MCF 10A (cell line): ENCODE results near the gene PARVB. TPM values are rescaled to one million over a fixed set of nuclear protein-coding genes. Genes with fewer than 3 reads are reported as not detected.
A peak's percentile ranks its signal among the peaks of the same experiment; 100 is the strongest.

Experiments
- BruUV-seq: library from RNA; stranded (reverse); fragments of 400-500 nt; replicated peaks from 2 replicates; lab custom pipeline; 2021; lab: Mats Ljungman, UMichigan
- CTCF ChIA-PET: fragments of 300-600 bp; sonication (Branson Sonifier 250); formaldehyde crosslinking; extraction: SDS; loops from one replicate; lab custom pipeline; 2021; ENCODE audit warnings: antibody characterized with exemption, inconsistent platforms; lab: Yijun Ruan, JAX
- POLR2A ChIA-PET: fragments of 300-600, 350-650 bp; sonication (Branson Sonifier 250); formaldehyde crosslinking; extraction: SDS; loops from one replicate; lab custom pipeline; 2020; ENCODE audit warnings: antibody characterized with exemption, inconsistent platforms; lab: Yijun Ruan, JAX
- DNase-seq: peaks from one replicate; pipeline ENCODE4 v3.0.0-alpha.2; 2018; ENCODE audit not compliant: unreplicated experiment
- H3K27ac Mint-ChIP-seq: one replicate; pipeline ENCODE4 v1.8.0; 2022; ENCODE audit warnings: mild to moderate bottlenecking, low read depth, mixed read lengths; ENCODE audit not compliant: unreplicated experiment
- H3K27me3 Mint-ChIP-seq: one replicate; pipeline ENCODE4 v1.8.0; 2022; ENCODE audit warnings: mixed read lengths; ENCODE audit not compliant: insufficient read depth, unreplicated experiment
- H3K36me3 Mint-ChIP-seq: one replicate; pipeline ENCODE4 v1.8.0; 2022; ENCODE audit warnings: mild to moderate bottlenecking, moderate library complexity, mixed read lengths; ENCODE audit not compliant: insufficient read depth, unreplicated experiment
- H3K4me1 Mint-ChIP-seq: one replicate; pipeline ENCODE4 v1.8.0; 2022; ENCODE audit warnings: mixed read lengths; ENCODE audit not compliant: insufficient read depth, unreplicated experiment
- H3K4me3 Mint-ChIP-seq: one replicate; pipeline ENCODE4 v1.8.0; 2022; ENCODE audit warnings: mild to moderate bottlenecking, moderate library complexity, mixed read lengths; ENCODE audit not compliant: unreplicated experiment
- H3K9me3 Mint-ChIP-seq: one replicate; pipeline ENCODE4 v1.8.0; 2022; ENCODE audit warnings: mixed read lengths; ENCODE audit not compliant: unreplicated experiment
- intact Hi-C: fragments of 100-400 bp; cut with micrococcal nuclease; formaldehyde crosslinking; loops from 2 replicates; pipeline ENCODE4 v1.14.1; 2022
- total RNA-seq: library from RNA; stranded (reverse); gene quantifications from 2 replicates; pipeline ENCODE4 v1.2.3, GENCODE V29; 2022
- TF ChIP-seq, protein P1 (sequence below): fragments of 200-600 bp; IDR thresholded peaks from one replicate; pipeline ENCODE4 v1.8.0; 2022; ENCODE audit warnings: antibody characterized with exemption, mild to moderate bottlenecking; ENCODE audit not compliant: unreplicated experiment

Gene PARVB
- total RNA-seq, 1 experiment from 2014 or later: 26.0 TPM

GRCh38 chr22:44210722-44211121 lies 186.6 kb downstream of the PARVB start:
- Mint-ChIP-seq H3K36me3 (no peaks in the 10 kb centered on the region), H3K27ac (peak overlapping the region; percentile 44), H3K9me3 (peaks cover 13% of the 10 kb centered on the region), H3K27me3 (peaks cover 33% of the 10 kb centered on the region), H3K4me3 (peak overlapping the region; percentile 8), H3K4me1 (peaks cover 13% of the 10 kb centered on the region)
- intact Hi-C loops: no loop called here
- ChIA-PET POLR2A (no interaction called here), CTCF (no interaction called here)
- no TSS peak for BruUV-seq
- DNase-seq: peak; percentile 66
- TF ChIP-seq, protein P1, sequence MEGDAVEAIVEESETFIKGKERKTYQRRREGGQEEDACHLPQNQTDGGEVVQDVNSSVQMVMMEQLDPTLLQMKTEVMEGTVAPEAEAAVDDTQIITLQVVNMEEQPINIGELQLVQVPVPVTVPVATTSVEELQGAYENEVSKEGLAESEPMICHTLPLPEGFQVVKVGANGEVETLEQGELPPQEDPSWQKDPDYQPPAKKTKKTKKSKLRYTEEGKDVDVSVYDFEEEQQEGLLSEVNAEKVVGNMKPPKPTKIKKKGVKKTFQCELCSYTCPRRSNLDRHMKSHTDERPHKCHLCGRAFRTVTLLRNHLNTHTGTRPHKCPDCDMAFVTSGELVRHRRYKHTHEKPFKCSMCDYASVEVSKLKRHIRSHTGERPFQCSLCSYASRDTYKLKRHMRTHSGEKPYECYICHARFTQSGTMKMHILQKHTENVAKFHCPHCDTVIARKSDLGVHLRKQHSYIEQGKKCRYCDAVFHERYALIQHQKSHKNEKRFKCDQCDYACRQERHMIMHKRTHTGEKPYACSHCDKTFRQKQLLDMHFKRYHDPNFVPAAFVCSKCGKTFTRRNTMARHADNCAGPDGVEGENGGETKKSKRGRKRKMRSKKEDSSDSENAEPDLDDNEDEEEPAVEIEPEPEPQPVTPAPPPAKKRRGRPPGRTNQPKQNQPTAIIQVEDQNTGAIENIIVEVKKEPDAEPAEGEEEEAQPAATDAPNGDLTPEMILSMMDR: no peak

GRCh38 chr22:44211256-44211945 lies 187.3 kb downstream of the PARVB start:
- TF ChIP-seq, protein P1: no peak
- Mint-ChIP-seq H3K9me3 (peaks cover 13% of the 10 kb centered on the region), H3K27ac (peak overlapping the region; percentile 44), H3K4me3 (peak overlapping the region; percentile 8), H3K27me3 (peaks cover 33% of the 10 kb centered on the region), H3K36me3 (no peaks in the 10 kb centered on the region), H3K4me1 (peaks cover 13% of the 10 kb centered on the region)
- POLR2A ChIA-PET: interaction anchor here (0.5 kb wide), 1 partner anchor 27 kb away, joined by 3 read pairs; no protein-coding TSS in a partner anchor
- CTCF ChIA-PET: no interaction called here
- BruUV-seq: no TSS peak
- intact Hi-C loops: no loop called here
- peak; percentile 18 for DNase-seq

- ChIA-PET CTCF (interaction anchor here (0.6 kb wide), 1 partner anchor 143 kb away, joined by 3 read pairs; no protein-coding TSS in a partner anchor), POLR2A (no interaction called here)
- peak; percentile 22 for DNase-seq
- peaks cover 33% of the 10 kb centered on the region for H3K27me3 Mint-ChIP-seq
- intact Hi-C loops: no loop called here
- TF ChIP-seq, protein P1: no peak
- H3K4me3 Mint-ChIP-seq: no peak overlapping the region
- peaks cover 13% of the 10 kb centered on the region for H3K9me3 Mint-ChIP-seq
- peaks cover 13% of the 10 kb centered on the region for H3K4me1 Mint-ChIP-seq
- no peaks in the 10 kb centered on the region for H3K36me3 Mint-ChIP-seq
- no peak overlapping the region for H3K27ac Mint-ChIP-seq
- BruUV-seq: no TSS peak
Measured at GRCh38 chr22:44211946-44212930, 188.1 kb downstream of the PARVB start.

DNA sequence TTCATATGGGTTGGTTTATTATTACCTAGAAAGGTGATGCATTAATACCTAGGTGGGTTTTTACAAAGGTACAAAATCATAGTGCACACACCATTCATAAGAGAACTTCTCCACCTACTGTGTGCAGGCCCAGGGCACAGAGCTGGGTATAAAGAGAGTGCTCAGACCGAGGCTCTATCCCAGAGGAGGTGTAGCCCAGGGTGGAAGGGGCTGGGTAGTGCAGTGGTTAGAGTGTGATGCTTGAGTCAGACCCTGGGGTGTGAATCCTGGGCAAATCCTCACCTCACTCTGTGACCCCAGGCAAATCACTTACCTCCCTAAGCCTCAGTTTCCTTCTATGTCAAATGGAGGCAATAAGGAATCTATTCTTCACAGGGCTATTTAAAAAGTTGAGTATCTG lies 188.8 kb downstream of the PARVB start:
- ChIA-PET POLR2A (no interaction called here), CTCF (no interaction called here)
- Mint-ChIP-seq H3K4me3 (no peak overlapping the region), H3K4me1 (peaks cover 13% of the 10 kb centered on the region), H3K27ac (no peak overlapping the region), H3K9me3 (peaks cover 13% of the 10 kb centered on the region), H3K27me3 (peaks cover 30% of the 10 kb centered on the region), H3K36me3 (no peaks in the 10 kb centered on the region)
- BruUV-seq: no TSS peak
- TF ChIP-seq, protein P1: no peak
- intact Hi-C loops: no loop called here
- DNase-seq: no peak
